ENCODE results near the gene SYT7. TPM values are rescaled to one million over a fixed set of nuclear protein-coding genes. Genes with fewer than 3 reads are reported as not detected.

Gene SYT7
- total and polyA plus RNA-seq, 4 donors, result 2.1 to 114 (median 30.8) TPM

DNA sequence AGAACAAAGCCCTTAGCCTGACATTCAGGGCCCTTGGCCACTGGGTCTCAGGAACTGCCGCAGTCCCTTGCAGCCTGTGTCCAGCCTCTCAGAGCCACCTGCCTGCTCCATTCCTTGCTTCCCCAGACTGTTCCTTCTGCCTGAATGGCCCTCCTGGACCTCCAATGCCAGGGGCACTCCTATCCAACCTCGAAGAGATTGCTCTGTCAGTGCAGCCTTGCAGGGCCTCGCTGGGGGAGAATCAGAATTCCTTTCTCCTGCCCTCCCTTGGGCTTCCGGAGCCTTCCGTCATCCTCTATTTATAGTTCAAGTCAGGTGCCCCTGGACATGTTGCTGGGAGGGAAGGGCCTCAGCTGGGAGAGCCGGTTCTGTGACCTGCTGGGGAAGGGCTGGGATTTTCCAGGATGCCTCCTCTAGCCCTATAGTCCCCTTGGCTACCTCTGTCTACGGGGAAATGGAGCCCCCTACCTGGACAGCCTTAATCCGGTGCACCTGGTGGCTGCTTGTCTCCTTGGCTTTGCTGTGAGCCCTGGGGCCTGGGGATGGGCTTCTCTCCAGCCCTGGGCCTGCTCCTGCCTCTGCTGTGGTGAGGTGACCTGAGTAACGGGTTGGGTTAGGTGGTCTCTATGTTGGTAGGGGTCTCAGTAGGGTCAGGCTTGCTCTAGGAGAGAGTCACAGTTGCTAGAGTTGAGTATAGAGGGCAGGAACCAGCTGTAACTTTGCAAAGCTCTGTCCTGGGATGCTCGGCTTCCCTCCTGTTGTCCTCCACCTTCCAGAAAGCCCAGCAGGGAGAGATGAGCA, 45.9 kb upstream of the SYT7 start:
- Histone ChIP-seq H3K4me1 (ENCODE audit: control insufficient read depth in 4 of 4, insufficient read depth in 4 of 4, low read length in 3 of 4) (no peaks in the 10 kb centered on the region), H3K4me3 (ENCODE audit: low read depth in 1 of 3, low read length in 3 of 3) (no peak overlapping the region), H3K27me3 (ENCODE audit: control insufficient read depth in 4 of 4, insufficient read depth in 4 of 4, low read length in 3 of 4) (no peaks in the 10 kb centered on the region), H3K9me3 (ENCODE audit: control insufficient read depth in 4 of 4, low read length in 3 of 4) (no peaks in the 10 kb centered on the region), H3K9ac (ENCODE audit: low read depth in 1 of 2, low read length in 2 of 2) (no peak overlapping the region), H3K36me3 (ENCODE audit: control insufficient read depth in 4 of 4, insufficient read depth in 3 of 4, low read depth in 1 of 4, low read length in 3 of 4) (no peaks in the 10 kb centered on the region), H3K27ac (ENCODE audit: low read depth in 1 of 2, low read length in 2 of 2) (no peak overlapping the region)
- DNase-seq (ENCODE audit: low spot score), result no peak
- WGBS, result 73% methylated on average over 10 of the region's 10 CpGs
- TF ChIP-seq RXRA (IDR thresholded peaks at IDR 0.05) (no peak), HNF4A (conservative IDR thresholded peaks at IDR 0.05) (no peak), FOXA2 (IDR thresholded peaks at IDR 0.05) (no peak), GABPA (IDR thresholded peaks at IDR 0.05 in 1 of 2, conservative IDR thresholded peaks at IDR 0.05 in 1 of 2) (no peak), RAD21 (IDR thresholded peaks at IDR 0.05) (no peak), TAF1 (conservative IDR thresholded peaks at IDR 0.05) (no peak), EGR1 (IDR thresholded peaks at IDR 0.05; ENCODE audit: low read depth in 2 of 2) (no peak), YY1 (IDR thresholded peaks at IDR 0.05) (no peak), JUND (IDR thresholded peaks at IDR 0.05) (no peak), FOXA1 (IDR thresholded peaks at IDR 0.05) (no peak)
- TF ChIP-seq, protein P1, sequence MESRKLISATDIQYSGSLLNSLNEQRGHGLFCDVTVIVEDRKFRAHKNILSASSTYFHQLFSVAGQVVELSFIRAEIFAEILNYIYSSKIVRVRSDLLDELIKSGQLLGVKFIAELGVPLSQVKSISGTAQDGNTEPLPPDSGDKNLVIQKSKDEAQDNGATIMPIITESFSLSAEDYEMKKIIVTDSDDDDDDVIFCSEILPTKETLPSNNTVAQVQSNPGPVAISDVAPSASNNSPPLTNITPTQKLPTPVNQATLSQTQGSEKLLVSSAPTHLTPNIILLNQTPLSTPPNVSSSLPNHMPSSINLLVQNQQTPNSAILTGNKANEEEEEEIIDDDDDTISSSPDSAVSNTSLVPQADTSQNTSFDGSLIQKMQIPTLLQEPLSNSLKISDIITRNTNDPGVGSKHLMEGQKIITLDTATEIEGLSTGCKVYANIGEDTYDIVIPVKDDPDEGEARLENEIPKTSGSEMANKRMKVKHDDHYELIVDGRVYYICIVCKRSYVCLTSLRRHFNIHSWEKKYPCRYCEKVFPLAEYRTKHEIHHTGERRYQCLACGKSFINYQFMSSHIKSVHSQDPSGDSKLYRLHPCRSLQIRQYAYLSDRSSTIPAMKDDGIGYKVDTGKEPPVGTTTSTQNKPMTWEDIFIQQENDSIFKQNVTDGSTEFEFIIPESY (IDR thresholded peaks at IDR 0.05), result no peak
- TF ChIP-seq, protein P2, sequence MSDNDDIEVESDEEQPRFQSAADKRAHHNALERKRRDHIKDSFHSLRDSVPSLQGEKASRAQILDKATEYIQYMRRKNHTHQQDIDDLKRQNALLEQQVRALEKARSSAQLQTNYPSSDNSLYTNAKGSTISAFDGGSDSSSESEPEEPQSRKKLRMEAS (IDR thresholded peaks at IDR 0.05), result no peak
- TF ChIP-seq, protein P3, sequence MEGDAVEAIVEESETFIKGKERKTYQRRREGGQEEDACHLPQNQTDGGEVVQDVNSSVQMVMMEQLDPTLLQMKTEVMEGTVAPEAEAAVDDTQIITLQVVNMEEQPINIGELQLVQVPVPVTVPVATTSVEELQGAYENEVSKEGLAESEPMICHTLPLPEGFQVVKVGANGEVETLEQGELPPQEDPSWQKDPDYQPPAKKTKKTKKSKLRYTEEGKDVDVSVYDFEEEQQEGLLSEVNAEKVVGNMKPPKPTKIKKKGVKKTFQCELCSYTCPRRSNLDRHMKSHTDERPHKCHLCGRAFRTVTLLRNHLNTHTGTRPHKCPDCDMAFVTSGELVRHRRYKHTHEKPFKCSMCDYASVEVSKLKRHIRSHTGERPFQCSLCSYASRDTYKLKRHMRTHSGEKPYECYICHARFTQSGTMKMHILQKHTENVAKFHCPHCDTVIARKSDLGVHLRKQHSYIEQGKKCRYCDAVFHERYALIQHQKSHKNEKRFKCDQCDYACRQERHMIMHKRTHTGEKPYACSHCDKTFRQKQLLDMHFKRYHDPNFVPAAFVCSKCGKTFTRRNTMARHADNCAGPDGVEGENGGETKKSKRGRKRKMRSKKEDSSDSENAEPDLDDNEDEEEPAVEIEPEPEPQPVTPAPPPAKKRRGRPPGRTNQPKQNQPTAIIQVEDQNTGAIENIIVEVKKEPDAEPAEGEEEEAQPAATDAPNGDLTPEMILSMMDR (IDR thresholded peaks at IDR 0.05; ENCODE audit: low read depth, low read length, missing input control), result no peak
- TF ChIP-seq, protein P4, sequence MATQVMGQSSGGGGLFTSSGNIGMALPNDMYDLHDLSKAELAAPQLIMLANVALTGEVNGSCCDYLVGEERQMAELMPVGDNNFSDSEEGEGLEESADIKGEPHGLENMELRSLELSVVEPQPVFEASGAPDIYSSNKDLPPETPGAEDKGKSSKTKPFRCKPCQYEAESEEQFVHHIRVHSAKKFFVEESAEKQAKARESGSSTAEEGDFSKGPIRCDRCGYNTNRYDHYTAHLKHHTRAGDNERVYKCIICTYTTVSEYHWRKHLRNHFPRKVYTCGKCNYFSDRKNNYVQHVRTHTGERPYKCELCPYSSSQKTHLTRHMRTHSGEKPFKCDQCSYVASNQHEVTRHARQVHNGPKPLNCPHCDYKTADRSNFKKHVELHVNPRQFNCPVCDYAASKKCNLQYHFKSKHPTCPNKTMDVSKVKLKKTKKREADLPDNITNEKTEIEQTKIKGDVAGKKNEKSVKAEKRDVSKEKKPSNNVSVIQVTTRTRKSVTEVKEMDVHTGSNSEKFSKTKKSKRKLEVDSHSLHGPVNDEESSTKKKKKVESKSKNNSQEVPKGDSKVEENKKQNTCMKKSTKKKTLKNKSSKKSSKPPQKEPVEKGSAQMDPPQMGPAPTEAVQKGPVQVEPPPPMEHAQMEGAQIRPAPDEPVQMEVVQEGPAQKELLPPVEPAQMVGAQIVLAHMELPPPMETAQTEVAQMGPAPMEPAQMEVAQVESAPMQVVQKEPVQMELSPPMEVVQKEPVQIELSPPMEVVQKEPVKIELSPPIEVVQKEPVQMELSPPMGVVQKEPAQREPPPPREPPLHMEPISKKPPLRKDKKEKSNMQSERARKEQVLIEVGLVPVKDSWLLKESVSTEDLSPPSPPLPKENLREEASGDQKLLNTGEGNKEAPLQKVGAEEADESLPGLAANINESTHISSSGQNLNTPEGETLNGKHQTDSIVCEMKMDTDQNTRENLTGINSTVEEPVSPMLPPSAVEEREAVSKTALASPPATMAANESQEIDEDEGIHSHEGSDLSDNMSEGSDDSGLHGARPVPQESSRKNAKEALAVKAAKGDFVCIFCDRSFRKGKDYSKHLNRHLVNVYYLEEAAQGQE (IDR thresholded peaks at IDR 0.05), result no peak

DNA sequence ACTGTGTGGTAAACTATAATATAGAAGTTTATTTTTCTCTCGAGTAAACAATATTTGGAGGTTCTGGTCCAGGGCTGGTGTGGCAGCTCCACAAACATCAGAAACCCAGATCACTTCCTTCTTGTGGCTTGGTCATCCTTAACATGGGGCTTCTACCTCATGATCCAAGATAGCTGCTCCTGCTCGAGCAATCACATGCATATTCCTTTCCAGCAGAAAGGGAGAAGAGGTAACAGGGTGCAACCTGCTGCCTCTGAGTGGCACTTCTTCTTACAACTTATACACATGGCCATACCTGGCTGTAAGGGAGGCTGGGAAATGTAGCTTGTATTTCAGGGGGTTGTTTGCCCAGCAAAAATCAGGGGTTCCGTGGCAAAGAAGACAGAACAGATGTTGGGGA, 44.6 kb upstream of the SYT7 start:
- H3K9ac ChIP-seq (ENCODE audit: low read depth in 1 of 2, low read length in 2 of 2), result no peak overlapping the region
- H3K27me3 ChIP-seq (ENCODE audit: control insufficient read depth in 4 of 4, insufficient read depth in 4 of 4, low read length in 3 of 4), result no peaks in the 10 kb centered on the region
- H3K27ac ChIP-seq (ENCODE audit: low read depth in 1 of 2, low read length in 2 of 2), result no peak overlapping the region
- no peaks in the 10 kb centered on the region for H3K4me1 ChIP-seq (ENCODE audit: control insufficient read depth in 4 of 4, insufficient read depth in 4 of 4, low read length in 3 of 4)
- WGBS, result 94% methylated on average over 3 of the region's 3 CpGs
- no peaks in the 10 kb centered on the region for H3K36me3 ChIP-seq (ENCODE audit: control insufficient read depth in 4 of 4, insufficient read depth in 3 of 4, low read depth in 1 of 4, low read length in 3 of 4)
- no peaks in the 10 kb centered on the region for H3K9me3 ChIP-seq (ENCODE audit: control insufficient read depth in 4 of 4, low read length in 3 of 4)
- no peak overlapping the region for H3K4me3 ChIP-seq (ENCODE audit: low read depth in 1 of 3, low read length in 3 of 3)
- DNase-seq (ENCODE audit: low spot score), result no peak
- TF ChIP-seq SP1 (IDR thresholded peaks at IDR 0.05), result no peak
- TF ChIP-seq, protein P3 (IDR thresholded peaks at IDR 0.05; ENCODE audit: low read depth, low read length, missing input control), result no peak
- TF ChIP-seq GABPA (IDR thresholded peaks at IDR 0.05 in 1 of 2, conservative IDR thresholded peaks at IDR 0.05 in 1 of 2), result no peak
- TF ChIP-seq EGR1 (IDR thresholded peaks at IDR 0.05; ENCODE audit: low read depth in 2 of 2), result no peak
- TF ChIP-seq FOXA2 (IDR thresholded peaks at IDR 0.05), result no peak
- no peak for TF ChIP-seq RAD21 (IDR thresholded peaks at IDR 0.05)
- TF ChIP-seq YY1 (IDR thresholded peaks at IDR 0.05), result no peak
- no peak for TF ChIP-seq JUND (IDR thresholded peaks at IDR 0.05)
- TF ChIP-seq, protein P1 (IDR thresholded peaks at IDR 0.05), result no peak
- TF ChIP-seq RXRA (IDR thresholded peaks at IDR 0.05), result no peak

All from liver (tissue), 9 donors.